Spleen (tissue), 11 donors: Measurements from ENCODE around the gene PRPF19. TPM values are rescaled to one million over a fixed set of nuclear protein-coding genes. Genes with fewer than 3 reads are reported as not detected.

Experiments used
- DNase-seq: peaks from one replicate; pipeline ENCODE4 v3.0.0-alpha.2; 2020
- H3K27ac ChIP-seq, 8 donors: fragments of 200-600 bp; sonication (generic) in 7 of 8; 1 replicate in 4 of 8; 2 replicates in 4 of 8; pipeline versions ENCODE4 v1.5.0 to v1.8.0; 2016 to 2021; ENCODE audit warnings: inconsistent platforms in 4 of 8, mild to moderate bottlenecking in 4 of 8, moderate library complexity in 1 of 8
- H3K27me3 ChIP-seq, 7 donors: fragments of 200-600 bp; sonication (generic) in 6 of 7; replicated peaks in 1 of 7; 1 replicate in 4 of 7; 2 replicates in 3 of 7; pipeline versions ENCODE4 v1.5.0 to v1.8.0; 2016 to 2021; ENCODE audit warnings: inconsistent platforms in 3 of 7, mild to moderate bottlenecking in 1 of 7
- H3K36me3 ChIP-seq, 6 donors: fragments of 200-600 bp; sonication (generic) in 5 of 6; 1 replicate in 4 of 6; 2 replicates in 2 of 6; pipeline versions ENCODE4 v1.5.0 to v1.8.0; 2016 to 2021; ENCODE audit warnings: inconsistent platforms in 2 of 6
- H3K4me1 ChIP-seq, 6 donors: fragments of 200-600 bp; sonication (generic) in 5 of 6; 1 replicate in 3 of 6; 2 replicates in 3 of 6; pipeline versions ENCODE4 v1.5.0 to v1.8.0; 2016 to 2021; ENCODE audit warnings: inconsistent platforms in 3 of 6
- H3K4me3 ChIP-seq, 8 donors: fragments of 200-600 bp; sonication (generic) in 7 of 8; 1 replicate in 4 of 8; 2 replicates in 4 of 8; pipeline versions ENCODE4 v1.5.0 to v1.8.0; 2016 to 2021; ENCODE audit warnings: inconsistent platforms in 4 of 8, mild to moderate bottlenecking in 4 of 8, moderate library complexity in 2 of 8
- H3K9me3 ChIP-seq, 8 donors: fragments of 200-600 bp; sonication (generic) in 7 of 8; 1 replicate in 4 of 8; 2 replicates in 4 of 8; pipeline versions ENCODE4 v1.5.0 to v1.8.0; 2016 to 2021; ENCODE audit warnings: inconsistent platforms in 4 of 8
- CTCF ChIP-seq, 11 experiments: fragments of 200-600 bp in 7 of 11; fragments of 450-650 bp in 4 of 11; sonication (generic) in 4 of 11; IDR thresholded peaks in 8 of 11; conservative IDR thresholded peaks in 3 of 11; 1 replicate in 7 of 11; 2 replicates in 4 of 11; pipeline versions ENCODE4 v1.4.0 to v1.8.0; 2016 to 2021; ENCODE audit warnings: antibody characterized with exemption in 11 of 11, inconsistent platforms in 4 of 11, mild to moderate bottlenecking in 1 of 11
- POLR2A ChIP-seq, 3 donors: fragments of 450-650 bp; IDR thresholded peaks; one replicate each; pipeline ENCODE4 v1.5.1; 2017; ENCODE audit warnings: antibody characterized with exemption in 3 of 3, mild to moderate bottlenecking in 1 of 3
- POLR2AphosphoS5 ChIP-seq, 3 donors: sonication (generic); formaldehyde crosslinking; IDR thresholded peaks; one replicate each; pipeline ENCODE4 v1.5.1; 2017; ENCODE audit warnings: antibody characterized with exemption in 3 of 3
- WGBS, 5 donors: extraction: QIAGEN DNeasy Blood & Tissue Kit in 3 of 5; methylation state at CpG; one replicate each; pipeline versions ENCODE4 v1.1.5 to v1.1.7; 2013 to 2018; 5-methylcytosine and 5-hydroxymethylcytosine counted together
- intact Hi-C: fragments of 100-400 bp; cut with DNase I; formaldehyde crosslinking; loops from one replicate; pipeline ENCODE4 v1.15.0; 2023; ENCODE audit warnings: low total_unique reads
- polyA plus RNA-seq, 3 donors: library from polyadenylated mRNA; stranded (reverse); fragments of 200-250 nt; gene quantifications; one replicate each; pipeline ENCODE4 v1.2.1, GENCODE V29; 2013
- total RNA-seq, 7 donors: library from RNA; depleted of rRNA in 3 of 7; stranded (reverse); fragments of >200 nt in 3 of 7; fragmentation: NEBNext Ultra II Directional in 4 of 7; extraction: Animal tissue kit (Norgen Biotek cat#: 25700) in 4 of 7; gene quantifications; one replicate each; pipeline versions ENCODE4 v1.1.0 to v1.2.1, GENCODE V29; 2016 to 2021
- donor health status: healthy with polysubstance abuse.
- donor health status: DM: no; HTN: no; CAD: no; lungs with moderate emphysema.
- donor health status: DM: no; HTN: no; CAD: no.
- donor health status: Bipolar disorder and iron deficiency.
- donor health status: healthy.
- donor health status: DM: no; HTN: no; CAD: no.
- donor health status: DM: yes; HTN: yes; CAD: no.

The PRPF19 gene
- total and polyA plus RNA-seq, 10 donors = 58.7 to 81.1 (median 70.1) TPM

GRCh38 chr11:60866911-60867870 lies 39.2 kb downstream of the PRPF19 start, which contains the start of gene ZP1:
TSS of gene ZP1 (plus strand) at chr11:60867542. CDS start at chr11:60867562, 20 bp downstream.
- intact Hi-C loops = no loop called here
- peaks cover 0 to 11% (median 0%) of the 10 kb centered on the region in 7 donors for H3K27me3 ChIP-seq
- H3K27ac ChIP-seq = no peak within 1 kb of the TSS
- peak; percentile 56 for DNase-seq
- H3K9me3 ChIP-seq = no peaks in the 10 kb centered on the region
- TF ChIP-seq POLR2A (IDR thresholded peaks at IDR 0.05) = no peak
- TF ChIP-seq POLR2AphosphoS5 (IDR thresholded peaks at IDR 0.05) = no peak
- no peak for TF ChIP-seq CTCF (IDR thresholded peaks at IDR 0.05 in 8 of 11, conservative IDR thresholded peaks at IDR 0.05 in 3 of 11)
- peaks cover 0 to 20% (median 1%) of the 10 kb centered on the region in 6 donors for H3K4me1 ChIP-seq
- H3K36me3 ChIP-seq = no peaks in the 10 kb centered on the region
- WGBS, 5 donors = 73 to 81% (median 77%) methylated on average over 8 to 13 of the region's 13 CpGs
- H3K4me3 ChIP-seq = no peak within 1 kb of the TSS

GRCh38 chr11:60864856-60865513 lies 41.4 kb downstream of the PRPF19 start:
- TF ChIP-seq POLR2AphosphoS5 (IDR thresholded peaks at IDR 0.05) = no peak
- no peak for TF ChIP-seq POLR2A (IDR thresholded peaks at IDR 0.05)
- TF ChIP-seq CTCF (IDR thresholded peaks at IDR 0.05 in 8 of 11, conservative IDR thresholded peaks at IDR 0.05 in 3 of 11) = no peak
- peak; percentile 28 for DNase-seq
- Histone ChIP-seq H3K27me3 (peaks cover 0 to 11% (median 0%) of the 10 kb centered on the region in 7 donors), H3K36me3 (no peaks in the 10 kb centered on the region), H3K27ac (no peak overlapping the region), H3K9me3 (no peaks in the 10 kb centered on the region), H3K4me1 (no peaks in the 10 kb centered on the region), H3K4me3 (no peak overlapping the region)
- 70 to 78% (median 74%) methylated on average over 7 of the region's 7 CpGs for WGBS, 5 donors
- intact Hi-C loops = no loop called here

- Histone ChIP-seq H3K4me3 (no peak overlapping the region), H3K27ac (no peak overlapping the region), H3K9me3 (no peaks in the 10 kb centered on the region), H3K4me1 (peaks cover 0 to 1% (median 0%) of the 10 kb centered on the region in 6 donors), H3K27me3 (peaks cover 0 to 7% (median 0%) of the 10 kb centered on the region in 7 donors), H3K36me3 (no peaks in the 10 kb centered on the region)
- DNase-seq = peak; percentile 28
- intact Hi-C loops = no loop called here
- TF ChIP-seq CTCF (IDR thresholded peaks at IDR 0.05 in 8 of 11, conservative IDR thresholded peaks at IDR 0.05 in 3 of 11) (no peak), POLR2AphosphoS5 (IDR thresholded peaks at IDR 0.05) (no peak), POLR2A (IDR thresholded peaks at IDR 0.05) (no peak)
- WGBS, 5 donors = 80 to 87% (median 82%) methylated on average over 16 of the region's 16 CpGs
Observed at GRCh38 chr11:60863550-60864521, 42.5 kb downstream of the PRPF19 start.
